Measurements from ENCODE around the gene TNFAIP1. TPM values are rescaled to one million over a fixed set of nuclear protein-coding genes. Genes with fewer than 3 reads are reported as not detected.
A peak's percentile ranks its signal among the peaks of the same experiment; 100 is the strongest.
"Not testable (repeated sequence)": the region's sequence is repeated elsewhere in the genome, so short reads cannot be mapped to it uniquely, and the experiment has no call there.

The TNFAIP1 gene
- total RNA-seq, 2 donors from 2014 or later = 28.1 to 47.6 TPM

GRCh38 chr17:28333083-28333746 is 2.3 kb upstream of the TNFAIP1 start:
- H3K9me3 ChIP-seq = no peaks in the 10 kb centered on the region
- no peak for DNase-seq (ENCODE audit: low spot score)
- peaks cover 0 to 42% of the 10 kb centered on the region in 2 donors for H3K4me1 ChIP-seq
- H3K27ac ChIP-seq = no peak overlapping the region
- no peaks in the 10 kb centered on the region for H3K27me3 ChIP-seq
- peaks cover 32% of the 10 kb centered on the region for H3K36me3 ChIP-seq
- no peak overlapping the region for H3K4me3 ChIP-seq
- no peak for TF ChIP-seq CTCF (IDR thresholded peaks at IDR 0.05)

- H3K36me3 ChIP-seq = peaks cover 23% of the 10 kb centered on the region
- H3K4me3 ChIP-seq = peak overlapping the region; percentile 88 to 95
- peaks cover 0 to 50% of the 10 kb centered on the region in 2 donors for H3K4me1 ChIP-seq
- no peak for TF ChIP-seq CTCF (IDR thresholded peaks at IDR 0.05)
- no peaks in the 10 kb centered on the region for H3K9me3 ChIP-seq
- no peak overlapping the region for H3K27ac ChIP-seq
- DNase-seq (ENCODE audit: low spot score) = no peak
- H3K27me3 ChIP-seq = no peaks in the 10 kb centered on the region
Measured at GRCh38 chr17:28334171-28334570, 1.4 kb upstream of the TNFAIP1 start.

- no peak for DNase-seq (ENCODE audit: low spot score)
- no peaks in the 10 kb centered on the region for H3K9me3 ChIP-seq
- TF ChIP-seq CTCF (IDR thresholded peaks at IDR 0.05) = no peak
- H3K27ac ChIP-seq = peak overlapping the region; percentile 97 to 98
- H3K27me3 ChIP-seq = no peaks in the 10 kb centered on the region
- peak overlapping the region; percentile 88 to 95 for H3K4me3 ChIP-seq
- H3K36me3 ChIP-seq = peaks cover 24% of the 10 kb centered on the region
- peaks cover 0 to 55% of the 10 kb centered on the region in 2 donors for H3K4me1 ChIP-seq
Measured at GRCh38 chr17:28334666-28335200, 828 bp upstream of the TNFAIP1 start.

- no peak for TF ChIP-seq CTCF (IDR thresholded peaks at IDR 0.05)
- DNase-seq (ENCODE audit: low spot score) = peak; percentile 89
- Histone ChIP-seq H3K9me3 (no peaks in the 10 kb centered on the region), H3K36me3 (peaks cover 28% of the 10 kb centered on the region), H3K4me3 (peak overlapping the region; percentile 88 to 95), H3K27me3 (no peaks in the 10 kb centered on the region), H3K27ac (peak overlapping the region; percentile 97 to 98), H3K4me1 (peaks cover 0 to 59% of the 10 kb centered on the region in 2 donors)
Measured at GRCh38 chr17:28335959-28336871, 654 bp downstream of the TNFAIP1 start.

GRCh38 chr17:28338056-28338768 is 2.7 kb downstream of the TNFAIP1 start:
- Histone ChIP-seq H3K27ac (peak overlapping the region; percentile 97 to 98), H3K4me3 (peak overlapping the region in 1 of 2 donors; percentile 19), H3K4me1 (peaks cover 0 to 58% of the 10 kb centered on the region in 2 donors), H3K27me3 (no peaks in the 10 kb centered on the region), H3K9me3 (no peaks in the 10 kb centered on the region), H3K36me3 (peaks cover 41% of the 10 kb centered on the region)
- no peak for DNase-seq (ENCODE audit: low spot score)
- TF ChIP-seq CTCF (IDR thresholded peaks at IDR 0.05) = no peak

- not testable (repeated sequence) for H3K4me3 ChIP-seq; H3K9me3 ChIP-seq; H3K27me3 ChIP-seq; DNase-seq (ENCODE audit: low spot score)
- H3K27ac ChIP-seq = peak overlapping the region; percentile 97 to 98
- H3K4me1 ChIP-seq = peaks cover 0 to 52% of the 10 kb centered on the region in 2 donors
- H3K36me3 ChIP-seq = peaks cover 47% of the 10 kb centered on the region
Measured at GRCh38 chr17:28338769-28339212, 3.2 kb downstream of the TNFAIP1 start.
